MM.1S (cell line): ENCODE data around the gene LMNB1.

Experiments used
- EZH2 ChIP-seq: fragments of 300-600 bp; sonication (generic); optimal IDR thresholded peaks from 2 replicates; pipeline ENCODE3; 2017; ENCODE audit warnings: low read depth, mild to moderate bottlenecking, antibody characterized with exemption, low read length, mixed read lengths
- TF ChIP-seq, protein P1 (sequence below): fragments of 300-600 bp; sonication (generic); IDR thresholded peaks from 2 replicates; pipeline ENCODE4 v1.5.1; 2016; ENCODE audit warnings: antibody characterized with exemption, low read length, mixed read lengths

GRCh38 chr5:126866851-126867636, 90.1 kb downstream of the LMNB1 start:
- TF ChIP-seq, protein P1, sequence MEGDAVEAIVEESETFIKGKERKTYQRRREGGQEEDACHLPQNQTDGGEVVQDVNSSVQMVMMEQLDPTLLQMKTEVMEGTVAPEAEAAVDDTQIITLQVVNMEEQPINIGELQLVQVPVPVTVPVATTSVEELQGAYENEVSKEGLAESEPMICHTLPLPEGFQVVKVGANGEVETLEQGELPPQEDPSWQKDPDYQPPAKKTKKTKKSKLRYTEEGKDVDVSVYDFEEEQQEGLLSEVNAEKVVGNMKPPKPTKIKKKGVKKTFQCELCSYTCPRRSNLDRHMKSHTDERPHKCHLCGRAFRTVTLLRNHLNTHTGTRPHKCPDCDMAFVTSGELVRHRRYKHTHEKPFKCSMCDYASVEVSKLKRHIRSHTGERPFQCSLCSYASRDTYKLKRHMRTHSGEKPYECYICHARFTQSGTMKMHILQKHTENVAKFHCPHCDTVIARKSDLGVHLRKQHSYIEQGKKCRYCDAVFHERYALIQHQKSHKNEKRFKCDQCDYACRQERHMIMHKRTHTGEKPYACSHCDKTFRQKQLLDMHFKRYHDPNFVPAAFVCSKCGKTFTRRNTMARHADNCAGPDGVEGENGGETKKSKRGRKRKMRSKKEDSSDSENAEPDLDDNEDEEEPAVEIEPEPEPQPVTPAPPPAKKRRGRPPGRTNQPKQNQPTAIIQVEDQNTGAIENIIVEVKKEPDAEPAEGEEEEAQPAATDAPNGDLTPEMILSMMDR = no peak
- no peak for TF ChIP-seq EZH2
